Panc1 (cell line): ENCODE results near the gene DELE1.

Source experiments
- POLR2AphosphoS5 ChIP-seq: IDR thresholded peaks from 2 replicates; pipeline ENCODE4 v1.6.1; 2012; ENCODE audit warnings: mild to moderate bottlenecking, low read depth, low read length, moderate library complexity
- SIN3A ChIP-seq: IDR thresholded peaks from 2 replicates; pipeline ENCODE4 v1.6.1; 2012; ENCODE audit warnings: low read depth, mild to moderate bottlenecking, low read length, moderate library complexity, borderline replicate concordance; ENCODE audit not compliant: insufficient read depth
- TCF7L2 ChIP-seq: IDR thresholded peaks from 2 replicates; pipeline ENCODE4 v1.6.1; 2011; ENCODE audit warnings: mild to moderate bottlenecking, low read depth, low read length, inconsistent platforms
- TF ChIP-seq, protein P1 (sequence below): fragments of 450-650 bp; IDR thresholded peaks from 2 replicates; pipeline ENCODE4 v1.5.1; 2017; ENCODE audit warnings: mild to moderate bottlenecking
- TF ChIP-seq, protein P2 (sequence below), 2 experiments: IDR thresholded peaks; 2 replicates each; pipeline ENCODE4 v1.6.1; 2011 to 2012; ENCODE audit warnings: low read depth in 2 of 2, control low read depth in 1 of 2, low read length in 1 of 2, mild to moderate bottlenecking in 1 of 2, moderate library complexity in 1 of 2; ENCODE audit not compliant: insufficient read depth in 1 of 2

DNA sequence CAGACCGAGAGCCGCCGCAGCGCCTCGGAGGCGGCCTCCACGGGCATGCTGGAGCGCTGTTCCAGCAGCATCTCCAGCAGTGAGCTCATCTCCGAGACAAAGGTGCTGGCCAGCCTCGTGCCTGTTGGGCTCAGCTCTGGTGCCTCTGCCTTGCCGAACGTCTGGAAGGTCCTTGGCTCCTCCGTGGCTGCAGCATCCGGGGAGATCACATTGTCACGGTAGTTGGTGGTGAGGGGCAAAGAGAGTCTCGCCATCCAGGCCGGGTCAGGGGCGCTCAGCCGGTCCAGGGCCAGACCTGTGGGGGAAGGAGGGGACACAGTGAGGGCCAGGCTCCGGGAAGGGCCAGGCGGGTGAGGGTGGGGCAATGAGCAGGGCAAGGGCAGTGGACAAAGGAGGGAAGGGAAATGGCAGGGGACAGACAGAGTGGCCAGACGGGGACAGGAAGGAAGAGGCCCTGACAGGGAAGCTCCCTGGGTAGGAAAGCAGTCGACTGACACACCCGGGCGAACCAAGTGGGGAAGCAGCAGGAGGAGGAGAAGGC lies 21.9 kb downstream of the DELE1 start:
- TF ChIP-seq POLR2AphosphoS5: no peak
- TF ChIP-seq, protein P1, sequence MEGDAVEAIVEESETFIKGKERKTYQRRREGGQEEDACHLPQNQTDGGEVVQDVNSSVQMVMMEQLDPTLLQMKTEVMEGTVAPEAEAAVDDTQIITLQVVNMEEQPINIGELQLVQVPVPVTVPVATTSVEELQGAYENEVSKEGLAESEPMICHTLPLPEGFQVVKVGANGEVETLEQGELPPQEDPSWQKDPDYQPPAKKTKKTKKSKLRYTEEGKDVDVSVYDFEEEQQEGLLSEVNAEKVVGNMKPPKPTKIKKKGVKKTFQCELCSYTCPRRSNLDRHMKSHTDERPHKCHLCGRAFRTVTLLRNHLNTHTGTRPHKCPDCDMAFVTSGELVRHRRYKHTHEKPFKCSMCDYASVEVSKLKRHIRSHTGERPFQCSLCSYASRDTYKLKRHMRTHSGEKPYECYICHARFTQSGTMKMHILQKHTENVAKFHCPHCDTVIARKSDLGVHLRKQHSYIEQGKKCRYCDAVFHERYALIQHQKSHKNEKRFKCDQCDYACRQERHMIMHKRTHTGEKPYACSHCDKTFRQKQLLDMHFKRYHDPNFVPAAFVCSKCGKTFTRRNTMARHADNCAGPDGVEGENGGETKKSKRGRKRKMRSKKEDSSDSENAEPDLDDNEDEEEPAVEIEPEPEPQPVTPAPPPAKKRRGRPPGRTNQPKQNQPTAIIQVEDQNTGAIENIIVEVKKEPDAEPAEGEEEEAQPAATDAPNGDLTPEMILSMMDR: no peak
- TF ChIP-seq, protein P2, sequence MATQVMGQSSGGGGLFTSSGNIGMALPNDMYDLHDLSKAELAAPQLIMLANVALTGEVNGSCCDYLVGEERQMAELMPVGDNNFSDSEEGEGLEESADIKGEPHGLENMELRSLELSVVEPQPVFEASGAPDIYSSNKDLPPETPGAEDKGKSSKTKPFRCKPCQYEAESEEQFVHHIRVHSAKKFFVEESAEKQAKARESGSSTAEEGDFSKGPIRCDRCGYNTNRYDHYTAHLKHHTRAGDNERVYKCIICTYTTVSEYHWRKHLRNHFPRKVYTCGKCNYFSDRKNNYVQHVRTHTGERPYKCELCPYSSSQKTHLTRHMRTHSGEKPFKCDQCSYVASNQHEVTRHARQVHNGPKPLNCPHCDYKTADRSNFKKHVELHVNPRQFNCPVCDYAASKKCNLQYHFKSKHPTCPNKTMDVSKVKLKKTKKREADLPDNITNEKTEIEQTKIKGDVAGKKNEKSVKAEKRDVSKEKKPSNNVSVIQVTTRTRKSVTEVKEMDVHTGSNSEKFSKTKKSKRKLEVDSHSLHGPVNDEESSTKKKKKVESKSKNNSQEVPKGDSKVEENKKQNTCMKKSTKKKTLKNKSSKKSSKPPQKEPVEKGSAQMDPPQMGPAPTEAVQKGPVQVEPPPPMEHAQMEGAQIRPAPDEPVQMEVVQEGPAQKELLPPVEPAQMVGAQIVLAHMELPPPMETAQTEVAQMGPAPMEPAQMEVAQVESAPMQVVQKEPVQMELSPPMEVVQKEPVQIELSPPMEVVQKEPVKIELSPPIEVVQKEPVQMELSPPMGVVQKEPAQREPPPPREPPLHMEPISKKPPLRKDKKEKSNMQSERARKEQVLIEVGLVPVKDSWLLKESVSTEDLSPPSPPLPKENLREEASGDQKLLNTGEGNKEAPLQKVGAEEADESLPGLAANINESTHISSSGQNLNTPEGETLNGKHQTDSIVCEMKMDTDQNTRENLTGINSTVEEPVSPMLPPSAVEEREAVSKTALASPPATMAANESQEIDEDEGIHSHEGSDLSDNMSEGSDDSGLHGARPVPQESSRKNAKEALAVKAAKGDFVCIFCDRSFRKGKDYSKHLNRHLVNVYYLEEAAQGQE (IDR thresholded peaks at IDR 0.05; ENCODE audit: insufficient read depth in 1 of 2, low read depth in 2 of 2, low read length in 1 of 2): no peak
- no peak for TF ChIP-seq SIN3A
- no peak for TF ChIP-seq TCF7L2
